ENCODE results near the gene FOSB.

Gene FOSB

GRCh38 chr19:45469132-45469944 lies 1.5 kb downstream of the FOSB start:
- TF ChIP-seq, protein P1, sequence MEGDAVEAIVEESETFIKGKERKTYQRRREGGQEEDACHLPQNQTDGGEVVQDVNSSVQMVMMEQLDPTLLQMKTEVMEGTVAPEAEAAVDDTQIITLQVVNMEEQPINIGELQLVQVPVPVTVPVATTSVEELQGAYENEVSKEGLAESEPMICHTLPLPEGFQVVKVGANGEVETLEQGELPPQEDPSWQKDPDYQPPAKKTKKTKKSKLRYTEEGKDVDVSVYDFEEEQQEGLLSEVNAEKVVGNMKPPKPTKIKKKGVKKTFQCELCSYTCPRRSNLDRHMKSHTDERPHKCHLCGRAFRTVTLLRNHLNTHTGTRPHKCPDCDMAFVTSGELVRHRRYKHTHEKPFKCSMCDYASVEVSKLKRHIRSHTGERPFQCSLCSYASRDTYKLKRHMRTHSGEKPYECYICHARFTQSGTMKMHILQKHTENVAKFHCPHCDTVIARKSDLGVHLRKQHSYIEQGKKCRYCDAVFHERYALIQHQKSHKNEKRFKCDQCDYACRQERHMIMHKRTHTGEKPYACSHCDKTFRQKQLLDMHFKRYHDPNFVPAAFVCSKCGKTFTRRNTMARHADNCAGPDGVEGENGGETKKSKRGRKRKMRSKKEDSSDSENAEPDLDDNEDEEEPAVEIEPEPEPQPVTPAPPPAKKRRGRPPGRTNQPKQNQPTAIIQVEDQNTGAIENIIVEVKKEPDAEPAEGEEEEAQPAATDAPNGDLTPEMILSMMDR (IDR thresholded peaks at IDR 0.05; ENCODE audit: extremely low read depth, missing control alignments) = no peak
- peak; percentile 96 for DNase-seq (ENCODE audit: low spot score)

- TF ChIP-seq, protein P1 (IDR thresholded peaks at IDR 0.05; ENCODE audit: extremely low read depth, missing control alignments) = no peak
- no peak for DNase-seq (ENCODE audit: low spot score)
Measured at GRCh38 chr19:45469945-45470761, 2.4 kb downstream of the FOSB start.

DNA sequence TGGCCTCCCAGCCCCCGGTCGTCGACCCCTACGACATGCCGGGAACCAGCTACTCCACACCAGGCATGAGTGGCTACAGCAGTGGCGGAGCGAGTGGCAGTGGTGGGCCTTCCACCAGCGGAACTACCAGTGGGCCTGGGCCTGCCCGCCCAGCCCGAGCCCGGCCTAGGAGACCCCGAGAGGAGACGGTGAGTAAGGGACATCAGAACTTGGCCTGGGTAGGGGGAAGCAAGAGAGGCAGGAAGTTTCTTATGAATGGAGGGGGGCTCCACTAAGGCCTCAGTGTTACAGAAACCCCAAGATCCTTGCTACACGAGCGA lies 2.9 kb downstream of the FOSB start:
- no peak for DNase-seq (ENCODE audit: low spot score)
- TF ChIP-seq, protein P1 (IDR thresholded peaks at IDR 0.05; ENCODE audit: extremely low read depth, missing control alignments) = no peak

- TF ChIP-seq, protein P1 (IDR thresholded peaks at IDR 0.05; ENCODE audit: extremely low read depth, missing control alignments) = no peak
- no peak for DNase-seq (ENCODE audit: low spot score)
Measured at GRCh38 chr19:45471111-45471930, 3.5 kb downstream of the FOSB start.

- no peak for DNase-seq (ENCODE audit: low spot score)
- TF ChIP-seq, protein P1 (IDR thresholded peaks at IDR 0.05; ENCODE audit: extremely low read depth, missing control alignments) = no peak
Measured at GRCh38 chr19:45471931-45472562, 4.3 kb downstream of the FOSB start.

DNA sequence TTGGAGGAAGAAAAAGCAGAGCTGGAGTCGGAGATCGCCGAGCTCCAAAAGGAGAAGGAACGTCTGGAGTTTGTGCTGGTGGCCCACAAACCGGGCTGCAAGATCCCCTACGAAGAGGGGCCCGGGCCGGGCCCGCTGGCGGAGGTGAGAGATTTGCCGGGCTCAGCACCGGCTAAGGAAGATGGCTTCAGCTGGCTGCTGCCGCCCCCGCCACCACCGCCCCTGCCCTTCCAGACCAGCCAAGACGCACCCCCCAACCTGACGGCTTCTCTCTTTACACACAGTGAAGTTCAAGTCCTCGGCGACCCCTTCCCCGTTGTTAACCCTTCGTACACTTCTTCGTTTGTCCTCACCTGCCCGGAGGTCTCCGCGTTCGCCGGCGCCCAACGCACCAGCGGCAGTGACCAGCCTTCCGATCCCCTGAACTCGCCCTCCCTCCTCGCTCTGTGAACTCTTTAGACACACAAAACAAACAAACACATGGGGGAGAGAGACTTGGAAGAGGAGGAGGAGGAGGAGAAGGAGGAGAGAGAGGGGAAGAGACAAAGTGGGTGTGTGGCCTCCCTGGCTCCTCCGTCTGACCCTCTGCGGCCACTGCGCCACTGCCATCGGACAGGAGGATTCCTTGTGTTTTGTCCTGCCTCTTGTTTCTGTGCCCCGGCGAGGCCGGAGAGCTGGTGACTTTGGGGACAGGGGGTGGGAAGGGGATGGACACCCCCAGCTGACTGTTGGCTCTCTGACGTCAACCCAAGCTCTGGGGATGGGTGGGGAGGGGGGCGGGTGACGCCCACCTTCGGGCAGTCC lies 5.0 kb downstream of the FOSB start:
- TF ChIP-seq, protein P1 (IDR thresholded peaks at IDR 0.05; ENCODE audit: extremely low read depth, missing control alignments) = no peak
- DNase-seq (ENCODE audit: low spot score) = no peak
